Thoracic aorta (tissue), 2 donors: Measurements from ENCODE around the gene INTS15. TPM values are rescaled to one million over a fixed set of nuclear protein-coding genes. Genes with fewer than 3 reads are reported as not detected.
A peak's percentile ranks its signal among the peaks of the same experiment; 100 is the strongest.

Experiments used
- ATAC-seq: fragments of 150-250 bp; one replicate; pipeline ENCODE4 v1.8.0; 2017; ENCODE audit warnings: low read depth; ENCODE audit not compliant: insufficient number of reproducible peaks, low FRiP score
- DNase-seq: peaks from one replicate; pipeline ENCODE4 v3.0.0-alpha.2; 2020; ENCODE audit warnings: low spot score
- H3K27ac ChIP-seq, 2 donors: fragments of 200-600 bp; sonication (generic); 1 replicate in 1 of 2; 2 replicates in 1 of 2; pipeline ENCODE4 v1.5.1; 2016; ENCODE audit warnings: mild to moderate bottlenecking in 2 of 2, moderate library complexity in 2 of 2
- H3K27me3 ChIP-seq: fragments of 200-600 bp; sonication (generic); replicated peaks from 2 replicates; pipeline ENCODE4 v1.6.0; 2016; ENCODE audit warnings: mild to moderate bottlenecking; ENCODE audit not compliant: insufficient read depth
- H3K36me3 ChIP-seq: fragments of 200-600 bp; sonication (generic); one replicate; pipeline ENCODE4 v1.5.1; 2016
- H3K4me1 ChIP-seq, 2 donors: fragments of 200-600 bp; sonication (generic); 1 replicate in 1 of 2; 2 replicates in 1 of 2; pipeline versions ENCODE4 v1.5.1 to v1.6.0; 2016; ENCODE audit warnings: low read depth in 2 of 2, mild to moderate bottlenecking in 1 of 2; ENCODE audit not compliant: control insufficient read depth in 1 of 2
- H3K4me3 ChIP-seq: fragments of 200-600 bp; sonication (generic); 2 replicates; pipeline ENCODE4 v1.5.1; 2016; ENCODE audit warnings: mild to moderate bottlenecking
- H3K9me3 ChIP-seq: fragments of 200-600 bp; sonication (generic); 2 replicates; pipeline ENCODE4 v1.5.1; 2016
- CTCF ChIP-seq: fragments of 200-600 bp; sonication (generic); IDR thresholded peaks from one replicate; pipeline ENCODE4 v1.5.1; 2019; ENCODE audit warnings: antibody characterized with exemption
- total RNA-seq, 2 donors: library from RNA; depleted of rRNA; stranded (reverse); fragments of >200 nt; gene quantifications; one replicate each; pipeline versions ENCODE4 v1.1.0 to v1.2.3, GENCODE V29; 2016

The INTS15 gene
- total RNA-seq, 2 donors from 2014 or later, result 37.2 to 45.4 TPM

- H3K36me3 ChIP-seq, result peaks cover 22% of the 10 kb centered on the region
- no peaks in the 10 kb centered on the region for H3K4me1 ChIP-seq
- no peaks in the 10 kb centered on the region for H3K27me3 ChIP-seq
- H3K4me3 ChIP-seq, result no peak overlapping the region
- no peak overlapping the region for H3K27ac ChIP-seq
- ATAC-seq (no peak), DNase-seq (no peak)
- no peaks in the 10 kb centered on the region for H3K9me3 ChIP-seq
- no peak for TF ChIP-seq CTCF
Measured at GRCh38 chr7:6608081-6608480, 18.3 kb downstream of the INTS15 start.

- TF ChIP-seq CTCF, result no peak
- ATAC-seq (no peak), DNase-seq (no peak)
- H3K27ac ChIP-seq, result no peak overlapping the region
- H3K4me1 ChIP-seq, result no peaks in the 10 kb centered on the region
- no peaks in the 10 kb centered on the region for H3K9me3 ChIP-seq
- H3K4me3 ChIP-seq, result no peak overlapping the region
- H3K27me3 ChIP-seq, result no peaks in the 10 kb centered on the region
- H3K36me3 ChIP-seq, result peaks cover 21% of the 10 kb centered on the region
Measured at GRCh38 chr7:6608794-6609193, 19.0 kb downstream of the INTS15 start.

- DNase-seq (no peak), ATAC-seq (no peak)
- no peak for TF ChIP-seq CTCF
- Histone ChIP-seq H3K4me1 (peaks cover 4 to 20% of the 10 kb centered on the region in 2 donors), H3K9me3 (no peaks in the 10 kb centered on the region), H3K4me3 (no peak overlapping the region), H3K36me3 (peaks cover 8% of the 10 kb centered on the region), H3K27ac (no peak overlapping the region), H3K27me3 (no peaks in the 10 kb centered on the region)
Measured at GRCh38 chr7:6612819-6613218, 23.0 kb downstream of the INTS15 start.

GRCh38 chr7:6613706-6614105 lies 23.9 kb downstream of the INTS15 start:
- Histone ChIP-seq H3K36me3 (peaks cover 4% of the 10 kb centered on the region), H3K27me3 (no peaks in the 10 kb centered on the region), H3K9me3 (no peaks in the 10 kb centered on the region), H3K4me1 (peaks cover 4 to 20% of the 10 kb centered on the region in 2 donors), H3K27ac (no peak overlapping the region), H3K4me3 (no peak overlapping the region)
- DNase-seq, result no peak
- no peak for TF ChIP-seq CTCF
- no peak for ATAC-seq

DNA sequence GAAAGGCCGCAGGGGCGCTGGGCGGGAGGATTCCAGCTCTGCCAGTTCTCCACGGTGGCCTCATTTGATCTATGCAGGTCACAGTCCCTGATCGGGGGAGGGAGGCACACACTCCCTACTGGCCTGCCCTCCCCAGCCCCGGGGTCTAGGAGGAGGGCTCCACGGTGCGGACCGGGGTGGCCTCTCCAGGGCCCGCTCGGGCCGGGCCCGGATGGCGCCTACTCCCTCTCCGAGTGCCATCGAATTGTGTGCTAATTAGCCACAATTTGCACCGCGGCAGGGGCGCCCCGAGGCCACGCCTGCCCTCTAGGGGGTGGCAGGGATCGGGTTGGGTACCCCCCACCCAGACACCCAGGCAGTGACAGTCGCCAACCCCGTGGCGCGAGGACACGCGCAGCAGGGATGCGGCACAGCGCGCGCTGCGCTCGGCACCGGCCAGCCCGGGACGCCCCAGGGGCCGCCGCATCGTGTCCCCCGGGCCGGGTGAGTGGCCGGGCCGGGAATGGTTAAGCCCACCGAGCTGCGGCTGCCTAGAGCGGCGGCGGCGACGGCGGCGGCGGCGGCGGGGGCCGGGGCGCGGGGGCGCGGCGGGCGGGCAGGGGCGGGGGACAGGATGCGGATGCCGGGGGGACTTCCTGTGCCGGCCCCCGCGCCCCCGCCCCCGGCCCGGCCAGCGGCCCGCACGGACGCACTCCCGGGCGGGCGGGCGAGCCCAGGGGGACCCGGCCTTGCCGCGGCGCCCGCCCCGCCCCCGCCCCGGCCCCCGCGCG lies 25.3 kb downstream of the INTS15 start, which contains the start of gene ZNF853:
Gene ZNF853, plus strand, starts transcription at position 658 of the 770 bp plus-strand sequence. CDS start 565 bp downstream, outside the sequence.
- no peak for TF ChIP-seq CTCF
- no peak for DNase-seq
- H3K9me3 ChIP-seq, result no peaks in the 10 kb centered on the region

More for the DNA sequence above, 25.3 kb downstream of the INTS15 start, which contains the start of gene ZNF853:
- Histone ChIP-seq H3K4me1 (peaks cover 4 to 20% of the 10 kb centered on the region in 2 donors), H3K27me3 (no peaks in the 10 kb centered on the region), H3K4me3 (peak within 1 kb of the TSS; percentile 78), H3K36me3 (no peaks in the 10 kb centered on the region), H3K27ac (peak within 1 kb of the TSS in 1 of 2 donors; percentile 27)
- no peak for ATAC-seq
